PC-3 (cell line): ENCODE data around the gene APOBEC3C.
"Not testable (repeated sequence)": the region's sequence is repeated elsewhere in the genome, so short reads cannot be mapped to it uniquely, and the experiment has no call there.

ENCODE experiments used
- CTCF ChIP-seq: fragments of 300-600 bp; sonication (generic); conservative IDR thresholded peaks from 2 replicates; pipeline ENCODE4 v1.5.1; 2017; ENCODE audit warnings: antibody characterized with exemption, low read depth, mild to moderate bottlenecking, low read length
- EZH2 ChIP-seq: fragments of 300-600 bp; sonication (generic); IDR thresholded peaks from one replicate; pipeline ENCODE4 v1.6.1; 2017; ENCODE audit warnings: antibody characterized with exemption, mild to moderate bottlenecking, low read length; ENCODE audit not compliant: unreplicated experiment
- EZH2phosphoT487 ChIP-seq: fragments of 300-600 bp; sonication (generic); IDR thresholded peaks from 2 replicates; pipeline ENCODE4 v1.6.1; 2018; ENCODE audit warnings: mild to moderate bottlenecking, antibody characterized with exemption, low read length, borderline replicate concordance

DNA sequence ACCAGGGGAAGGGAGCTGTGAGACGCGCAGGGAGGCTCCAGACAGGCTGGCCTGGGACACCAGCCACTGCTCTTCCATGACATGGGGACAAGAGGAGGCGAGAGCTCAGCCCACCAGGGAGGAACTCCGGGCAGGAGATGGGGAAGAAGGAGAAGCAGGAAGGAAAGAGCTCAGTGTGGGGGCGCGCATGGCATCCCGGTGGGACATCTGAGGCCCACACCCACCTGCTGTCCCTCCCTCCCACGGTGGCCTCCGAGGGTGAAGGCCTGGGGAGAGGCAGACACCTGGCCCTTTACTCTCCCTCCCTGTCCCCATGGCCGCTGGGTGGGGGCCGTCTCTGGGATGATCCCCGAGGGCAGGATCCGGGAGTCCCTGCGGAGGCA is 26.1 kb downstream of the APOBEC3C start:
- not testable (repeated sequence) for TF ChIP-seq CTCF, EZH2phosphoT487, EZH2
